SK-N-MC (cell line): Measurements from ENCODE around the gene PITRM1.

Source experiments
- DNase-seq: peaks from one replicate; pipeline ENCODE4 v3.0.0-alpha.2; 2011; ENCODE audit warnings: low read depth, low spot score
- H3K27ac ChIP-seq: fragments of 200-600 bp; sonication (generic); 2 replicates; pipeline ENCODE4 v1.5.1; 2016; ENCODE audit warnings: mixed run types
- H3K36me3 ChIP-seq: fragments of 200-600 bp; sonication (generic); 2 replicates; pipeline ENCODE4 v1.6.1; 2017; ENCODE audit warnings: antibody characterized with exemption, low read length, mixed read lengths; ENCODE audit not compliant: insufficient read depth
- H3K4me3 ChIP-seq: fragments of 200-600 bp; sonication (generic); 2 replicates; pipeline ENCODE4 v1.5.1; 2016
- H3K9ac ChIP-seq: fragments of 200-600 bp; sonication (generic); 2 replicates; pipeline ENCODE4 v1.8.0; 2017; ENCODE audit warnings: mixed run types, mixed read lengths; ENCODE audit not compliant: insufficient read length
- H3K9me3 ChIP-seq: fragments of 200-600 bp; sonication (generic); 2 replicates; pipeline ENCODE4 v1.6.1; 2017; ENCODE audit warnings: low read depth, mild to moderate bottlenecking, antibody characterized with exemption, low read length, moderate library complexity, mixed read lengths
- EZH2 ChIP-seq: fragments of 200-600 bp; sonication (generic); IDR thresholded peaks from one replicate; pipeline ENCODE4 v1.6.1; 2017; ENCODE audit warnings: antibody characterized with exemption
- FOXP2 ChIP-seq: optimal IDR thresholded peaks from 2 replicates; pipeline ENCODE3; 2011; ENCODE audit warnings: mild to moderate bottlenecking, moderate library complexity; ENCODE audit not compliant: insufficient read depth; ENCODE audit errors: extremely low read length, control extremely low read depth
- POLR2AphosphoS5 ChIP-seq: IDR thresholded peaks from 2 replicates; pipeline ENCODE4 v1.6.1; 2012; ENCODE audit warnings: mild to moderate bottlenecking, low read depth, low read length, borderline replicate concordance

Gene PITRM1

GRCh38 chr10:3151889-3152565 lies 20.6 kb downstream of the PITRM1 start:
- TF ChIP-seq POLR2AphosphoS5 = no peak
- H3K9ac ChIP-seq = no peak overlapping the region
- H3K27ac ChIP-seq = no peak overlapping the region
- H3K4me3 ChIP-seq = no peak overlapping the region
- no peak for DNase-seq
- peaks cover 26% of the 10 kb centered on the region; the same call in 1 of the 2 replicates for H3K36me3 ChIP-seq
- H3K9me3 ChIP-seq = no peaks in the 10 kb centered on the region

GRCh38 chr10:3150961-3151360 lies 21.6 kb downstream of the PITRM1 start:
- H3K4me3 ChIP-seq = no peak overlapping the region
- H3K36me3 ChIP-seq = peaks cover 21% of the 10 kb centered on the region; the same call in 1 of the 2 replicates
- no peak for DNase-seq
- no peaks in the 10 kb centered on the region for H3K9me3 ChIP-seq
- no peak overlapping the region for H3K9ac ChIP-seq
- TF ChIP-seq FOXP2 (no peak), POLR2AphosphoS5 (no peak), EZH2 (no peak)
- H3K27ac ChIP-seq = no peak overlapping the region

GRCh38 chr10:3150366-3150765 lies 22.2 kb downstream of the PITRM1 start:
- DNase-seq = no peak
- TF ChIP-seq FOXP2 (no peak), POLR2AphosphoS5 (no peak), EZH2 (no peak)
- H3K36me3 ChIP-seq = peaks cover 18% of the 10 kb centered on the region; the same call in 1 of the 2 replicates

GRCh38 chr10:3149918-3150317 lies 22.7 kb downstream of the PITRM1 start:
- H3K9me3 ChIP-seq = no peaks in the 10 kb centered on the region
- peaks cover 17% of the 10 kb centered on the region; the same call in 1 of the 2 replicates for H3K36me3 ChIP-seq
- no peak overlapping the region for H3K4me3 ChIP-seq
- TF ChIP-seq POLR2AphosphoS5 (no peak), FOXP2 (no peak), EZH2 (no peak)
- no peak overlapping the region for H3K9ac ChIP-seq
- DNase-seq = no peak
- H3K27ac ChIP-seq = no peak overlapping the region

More at GRCh38 chr10:3150366-3150765, 22.2 kb downstream of the PITRM1 start:
- Histone ChIP-seq H3K4me3 (no peak overlapping the region), H3K9ac (no peak overlapping the region), H3K9me3 (no peaks in the 10 kb centered on the region), H3K27ac (no peak overlapping the region)

GRCh38 chr10:3148994-3149393 lies 23.6 kb downstream of the PITRM1 start:
- no peak overlapping the region for H3K27ac ChIP-seq
- H3K36me3 ChIP-seq = peaks cover 10% of the 10 kb centered on the region; the same call in 1 of the 2 replicates
- DNase-seq = no peak
- H3K9me3 ChIP-seq = no peaks in the 10 kb centered on the region
- no peak overlapping the region for H3K9ac ChIP-seq
- TF ChIP-seq EZH2 = no peak
- no peak for TF ChIP-seq FOXP2
- TF ChIP-seq POLR2AphosphoS5 = no peak
- no peak overlapping the region for H3K4me3 ChIP-seq

- H3K9ac ChIP-seq = no peak overlapping the region
- no peak for TF ChIP-seq POLR2AphosphoS5
- TF ChIP-seq FOXP2 = no peak
- TF ChIP-seq EZH2 = no peak
- H3K4me3 ChIP-seq = no peak overlapping the region
- H3K27ac ChIP-seq = no peak overlapping the region
- peaks cover 7% of the 10 kb centered on the region; the same call in 1 of the 2 replicates for H3K36me3 ChIP-seq
- no peak for DNase-seq
- H3K9me3 ChIP-seq = no peaks in the 10 kb centered on the region
These were observed 24.5 kb downstream of the PITRM1 start for GRCh38 chr10:3148041-3148440.

GRCh38 chr10:3147117-3147820 lies 25.3 kb downstream of the PITRM1 start:
- H3K9ac ChIP-seq = no peak overlapping the region
- no peak overlapping the region for H3K27ac ChIP-seq
- H3K36me3 ChIP-seq = peaks cover 7% of the 10 kb centered on the region; the same call in 1 of the 2 replicates
- no peaks in the 10 kb centered on the region for H3K9me3 ChIP-seq
- no peak for DNase-seq
- H3K4me3 ChIP-seq = no peak overlapping the region
- no peak for TF ChIP-seq FOXP2
- TF ChIP-seq EZH2 = no peak
- TF ChIP-seq POLR2AphosphoS5 = no peak

GRCh38 chr10:3146289-3146688 lies 26.3 kb downstream of the PITRM1 start:
- Histone ChIP-seq H3K27ac (no peak overlapping the region), H3K36me3 (peaks cover 7% of the 10 kb centered on the region; the same call in 1 of the 2 replicates), H3K9ac (no peak overlapping the region), H3K9me3 (no peaks in the 10 kb centered on the region), H3K4me3 (no peak overlapping the region)
- DNase-seq = no peak
- no peak for TF ChIP-seq EZH2
- no peak for TF ChIP-seq FOXP2
- TF ChIP-seq POLR2AphosphoS5 = no peak

- Histone ChIP-seq H3K36me3 (peaks cover 9% of the 10 kb centered on the region; the same call in 1 of the 2 replicates), H3K9ac (no peak overlapping the region), H3K9me3 (no peaks in the 10 kb centered on the region), H3K27ac (no peak overlapping the region), H3K4me3 (no peak overlapping the region)
- TF ChIP-seq FOXP2 (no peak), EZH2 (no peak), POLR2AphosphoS5 (no peak)
- no peak for DNase-seq
These were observed 27.2 kb downstream of the PITRM1 start for GRCh38 chr10:3145366-3145765.
